ENCODE results near the gene CSAD.

Gene CSAD

GRCh38 chr12:53180220-53180930 is at the start of gene CSAD, which contains the start of gene ZNF740:
TSS of gene CSAD (minus strand) at chr12:53180925. CDS start at chr12:53173470, 7,455 bp downstream.
TSS of gene ZNF740 (plus strand) at chr12:53180722. CDS start at chr12:53181984, 1,262 bp downstream.
- DNase-seq (ENCODE audit: low spot score) = peak; percentile 98

DNA sequence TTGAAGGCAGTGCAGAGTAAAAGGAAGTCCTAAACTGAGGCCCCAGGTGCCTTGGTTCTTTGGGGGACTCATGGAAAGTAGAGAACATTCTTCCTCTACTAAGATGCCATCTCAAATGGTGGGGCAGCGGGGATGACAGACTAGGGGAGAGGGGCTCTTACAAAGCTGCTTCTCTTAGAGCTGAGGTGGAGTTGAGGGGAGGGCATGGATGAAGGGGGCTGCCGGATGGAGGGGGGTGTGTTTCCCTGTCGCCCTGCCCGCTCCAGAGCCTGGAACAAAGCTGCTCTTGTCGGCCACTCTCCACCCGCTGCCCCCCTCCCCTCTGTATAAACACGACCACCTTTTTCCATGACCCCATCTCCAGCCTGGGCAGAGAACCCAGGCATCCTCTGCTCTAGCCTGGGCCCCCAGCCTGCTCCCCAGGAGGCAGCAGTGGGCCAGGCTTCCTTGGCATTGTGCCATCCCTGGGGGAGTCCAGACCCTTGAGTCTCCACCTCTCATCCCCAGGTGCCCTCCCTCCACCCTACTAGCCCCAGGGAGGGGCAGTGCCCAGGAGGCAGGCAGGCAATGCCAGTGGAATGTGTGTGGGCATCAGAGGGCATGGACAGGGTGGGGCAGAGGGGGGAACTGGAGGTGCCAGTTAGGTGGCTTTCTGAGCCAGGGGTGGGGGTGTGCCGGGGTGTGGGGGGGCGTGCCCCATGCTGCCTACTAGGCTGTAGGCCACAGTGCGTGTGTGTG is 49.6 kb upstream of the CSAD start:
- peak; percentile 64 for DNase-seq (ENCODE audit: low spot score)

- DNase-seq (ENCODE audit: low spot score) = no peak
These were observed 48.7 kb upstream of the CSAD start for GRCh38 chr12:53229454-53229853.

GRCh38 chr12:53227836-53228235 is 47.1 kb upstream of the CSAD start:
- no peak for DNase-seq (ENCODE audit: low spot score)

- no peak for DNase-seq (ENCODE audit: low spot score)
These were observed 46.6 kb upstream of the CSAD start for GRCh38 chr12:53227341-53227740.

GRCh38 chr12:53226815-53227214 is 46.1 kb upstream of the CSAD start:
- DNase-seq (ENCODE audit: low spot score) = no peak

GRCh38 chr12:53225635-53226424 is 45.1 kb upstream of the CSAD start:
- DNase-seq (ENCODE audit: low spot score) = no peak

- DNase-seq (ENCODE audit: low spot score) = no peak
These were observed 44.3 kb upstream of the CSAD start for GRCh38 chr12:53224897-53225634.

DNA sequence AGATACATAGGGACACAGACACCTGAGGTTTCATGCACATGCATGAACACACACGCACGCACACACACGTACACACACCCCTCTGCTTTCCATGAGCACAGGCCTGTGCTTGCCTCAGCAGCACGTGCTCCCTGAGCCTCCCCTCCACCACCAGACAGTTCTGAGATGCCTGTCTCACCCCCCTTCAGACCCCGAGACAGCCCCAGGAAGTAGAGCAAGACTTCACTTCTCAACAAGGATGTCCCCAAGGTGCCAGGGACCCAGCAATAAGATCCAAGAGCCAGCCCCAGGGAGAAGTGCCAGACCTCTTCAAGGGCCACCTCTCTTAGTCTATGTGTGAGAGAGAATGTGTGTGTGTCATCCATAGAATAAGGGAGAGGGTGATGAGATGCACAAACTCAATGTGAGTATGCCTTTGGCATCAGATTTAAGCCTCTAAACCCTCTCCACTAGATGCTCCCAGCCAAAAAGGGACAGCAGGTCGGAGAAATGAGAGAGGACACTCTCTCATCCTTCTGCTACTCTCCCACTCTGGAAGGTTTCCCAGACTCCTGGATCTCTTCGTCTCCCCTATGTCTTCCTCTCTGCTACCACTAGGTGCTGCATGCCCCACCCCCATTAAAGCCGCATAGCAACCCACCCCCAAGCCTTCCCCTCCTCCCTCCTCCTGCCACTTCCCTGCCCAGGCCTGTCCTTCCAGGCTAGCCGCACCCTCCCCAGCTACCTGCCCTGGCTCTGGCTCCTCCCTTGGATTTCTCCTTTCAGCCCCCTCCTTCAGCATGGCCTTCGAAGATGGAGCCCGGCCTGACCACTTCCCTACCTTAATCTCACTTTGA is 43.6 kb upstream of the CSAD start:
- no peak for DNase-seq (ENCODE audit: low spot score)

DNA sequence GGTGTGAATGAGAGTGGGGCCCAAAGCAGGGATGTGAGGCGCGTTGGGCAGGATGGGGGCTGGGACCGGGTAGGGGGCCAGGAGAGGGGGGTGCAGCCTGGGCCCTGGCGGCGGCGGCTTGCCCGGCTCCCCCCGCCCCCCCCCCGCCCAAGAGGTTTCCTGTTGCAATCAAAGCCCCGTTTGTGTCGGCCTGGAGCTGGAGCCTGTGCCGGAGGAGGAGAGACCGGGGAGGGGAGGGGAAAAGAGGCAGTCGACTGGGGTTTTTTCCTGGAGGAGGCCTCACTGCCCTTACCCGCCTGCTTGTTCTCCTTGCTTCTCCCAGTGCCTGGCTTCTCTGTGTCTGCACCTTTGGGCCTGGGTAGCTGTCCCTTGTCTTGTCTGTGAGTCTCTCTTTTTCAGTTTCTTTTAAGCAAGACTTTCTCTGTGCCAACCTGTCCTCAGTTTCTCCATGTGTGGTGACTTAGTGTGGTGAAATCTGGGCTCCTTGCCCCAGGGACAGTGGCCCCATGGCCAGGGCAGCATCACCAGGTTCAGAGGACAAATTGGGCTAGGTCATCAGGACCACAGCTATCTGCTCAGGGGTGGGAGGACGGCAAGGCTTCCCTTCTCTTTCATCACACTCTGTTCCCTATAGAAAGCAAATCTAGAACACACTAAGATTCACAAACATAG is 42.8 kb upstream of the CSAD start:
- DNase-seq (ENCODE audit: low spot score) = no peak

DNA sequence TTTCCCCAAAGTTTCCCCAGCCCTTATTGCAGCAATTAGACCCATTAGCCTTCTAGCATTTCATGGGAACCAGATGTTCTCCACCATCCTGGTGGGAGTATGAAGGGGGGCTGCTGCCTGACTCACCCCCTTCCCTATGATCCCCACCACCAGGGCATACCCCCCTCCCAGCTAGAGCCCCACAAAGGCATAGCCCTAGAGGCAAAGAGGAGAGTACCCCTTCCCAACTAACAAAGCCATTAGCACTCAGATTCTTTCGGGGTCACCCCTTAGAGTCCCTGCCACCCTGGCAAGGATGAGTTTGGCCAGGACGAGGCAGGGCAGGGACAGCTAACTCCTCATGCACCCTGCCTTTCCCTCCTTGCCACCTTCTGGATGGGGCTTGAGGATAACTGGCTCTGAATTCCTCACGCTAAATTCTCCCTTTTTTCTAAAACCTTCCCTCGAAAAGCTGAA is 42.1 kb upstream of the CSAD start:
- no peak for DNase-seq (ENCODE audit: low spot score)

DNA sequence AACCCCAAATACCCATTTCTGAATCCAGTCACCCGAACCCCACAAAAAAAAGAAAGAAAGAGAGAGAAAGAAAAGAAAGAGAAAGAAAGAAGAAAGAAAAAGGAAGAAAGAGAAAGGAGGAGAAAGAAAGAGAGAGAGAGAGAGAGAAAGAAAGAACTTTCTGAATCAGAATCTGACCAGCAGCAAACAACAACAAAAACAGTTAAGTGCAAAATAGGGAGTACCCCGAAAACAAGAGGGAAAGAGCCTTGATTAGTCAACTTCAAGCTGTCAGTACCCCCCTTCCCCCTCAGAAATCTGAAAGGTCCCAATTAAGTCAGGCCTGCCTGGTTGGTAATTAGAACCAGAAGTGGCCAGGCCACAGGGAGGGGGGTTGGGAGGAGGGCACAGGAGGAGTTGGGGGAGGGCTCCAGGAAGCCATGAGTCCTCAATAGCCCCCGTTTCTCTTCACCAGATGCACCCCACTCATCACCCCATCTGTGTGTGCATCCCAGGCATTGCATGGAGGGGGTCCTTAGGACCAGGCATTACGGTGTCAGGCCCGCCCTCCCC is 41.5 kb upstream of the CSAD start:
- no peak for DNase-seq (ENCODE audit: low spot score)

- peak; percentile 67 for DNase-seq (ENCODE audit: low spot score)
These were observed 40.7 kb upstream of the CSAD start for GRCh38 chr12:53221203-53222080.

GRCh38 chr12:53220694-53221202 is 40.0 kb upstream of the CSAD start:
- DNase-seq (ENCODE audit: low spot score) = peak; percentile 95

- peak; percentile 77 for DNase-seq (ENCODE audit: low spot score)
These were observed 39.4 kb upstream of the CSAD start for GRCh38 chr12:53219956-53220693.

DNA sequence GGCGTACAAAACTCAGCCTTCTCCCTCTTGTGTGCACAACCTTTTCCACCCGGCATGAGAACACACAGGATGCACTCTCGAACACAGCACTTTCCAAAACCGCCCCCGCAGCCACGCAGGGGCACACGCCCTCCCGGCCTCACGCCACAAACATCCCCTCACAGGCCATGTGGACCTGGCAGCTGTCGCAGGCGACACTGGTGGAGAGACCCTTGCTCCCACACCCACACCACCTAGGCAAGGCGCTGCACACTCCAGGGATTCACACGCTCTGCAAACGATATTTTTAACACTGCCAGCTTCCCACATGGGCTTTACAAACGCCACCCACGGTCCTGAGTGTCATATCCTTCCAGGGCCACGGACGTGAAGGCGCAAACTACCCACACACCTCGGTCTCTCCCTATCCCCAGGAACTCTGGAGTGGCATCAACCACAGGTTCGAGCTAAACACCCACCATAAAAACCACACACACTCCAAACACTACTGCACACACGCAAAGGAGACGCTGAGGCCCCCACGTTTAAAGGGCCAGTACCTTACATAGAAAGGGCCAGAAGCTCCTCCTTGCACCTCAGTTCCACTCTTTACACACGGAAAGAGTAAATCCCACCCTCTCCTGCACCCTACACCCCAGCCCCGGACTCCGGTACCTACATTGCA is 38.7 kb upstream of the CSAD start:
- peak; percentile 65 for DNase-seq (ENCODE audit: low spot score)

GRCh38 chr12:53218551-53219291 is 38.0 kb upstream of the CSAD start:
- DNase-seq (ENCODE audit: low spot score) = no peak
